ENCODE results near the gene GCLC.

GCLC gene

GRCh38 chr6:53584726-53585125, 39.8 kb upstream of the GCLC start (continued):
- TF ChIP-seq ZNF280D (tag by site-specific recombination; IDR thresholded peaks at IDR 0.05) (no peak), ZNF654 (tag by site-specific recombination; IDR thresholded peaks at IDR 0.05; ENCODE audit: low read depth) (no peak), ZNF692 (tag by site-specific recombination; IDR thresholded peaks at IDR 0.05) (no peak), SCRT2 (tag by site-specific recombination; IDR thresholded peaks at IDR 0.05) (no peak)

- Histone ChIP-seq H3K4me3 (ENCODE audit: low read depth, low read length) (no peak overlapping the region), H3K9me3 (ENCODE audit: control insufficient read depth, insufficient read depth, low read depth, low read length) (no peaks in the 10 kb centered on the region), H3K4me1 (ENCODE audit: control insufficient read depth, insufficient read depth, low read length) (no peaks in the 10 kb centered on the region), H3K27ac (ENCODE audit: extremely low read depth, low read depth, low read length) (no peak overlapping the region), H3K36me3 (ENCODE audit: control insufficient read depth in 2 of 2, insufficient read depth in 1 of 2, low read length in 2 of 2) (no peaks in the 10 kb centered on the region)
- POLR2A ChIA-PET = interaction anchor here (1.4 kb wide), 1 partner anchor 11 kb away, joined by 3 read pairs; no protein-coding TSS in a partner anchor
- CTCF ChIA-PET = interaction anchor here (0.6 kb wide), 1 partner anchor 26 kb away, joined by 3 read pairs; no protein-coding TSS in a partner anchor
- TF ChIP-seq ZNF366 (tag by site-specific recombination; conservative IDR thresholded peaks at IDR 0.05) = no peak
- TF ChIP-seq ZNF404 (tag by site-specific recombination; IDR thresholded peaks at IDR 0.05) = no peak
- no peak for TF ChIP-seq GLI2 (tag by site-specific recombination; IDR thresholded peaks at IDR 0.05; ENCODE audit: borderline replicate concordance, low read depth)
- no peak for TF ChIP-seq ZNF335 (tag by site-specific recombination; conservative IDR thresholded peaks at IDR 0.05)
- TF ChIP-seq ZNF514 (tag by site-specific recombination; IDR thresholded peaks at IDR 0.05) = no peak
- TF ChIP-seq ZNF529 (tag by site-specific recombination; IDR thresholded peaks at IDR 0.05; ENCODE audit: insufficient replicate concordance) = no peak
- no peak for TF ChIP-seq ZNF423 (tag by site-specific recombination; IDR thresholded peaks at IDR 0.05)
- no peak for TF ChIP-seq ZBTB11 (tag by site-specific recombination; conservative IDR thresholded peaks at IDR 0.05; ENCODE audit: low read depth)
- no peak for TF ChIP-seq TCF7L2 (IDR thresholded peaks at IDR 0.05; ENCODE audit: borderline replicate concordance, low read depth, low read length)
- no peak for TF ChIP-seq ZNF571 (tag by site-specific recombination; IDR thresholded peaks at IDR 0.05)
- no peak for TF ChIP-seq KLF8 (tag by site-specific recombination; IDR thresholded peaks at IDR 0.05)
- no peak for TF ChIP-seq ZNF501 (tag by site-specific recombination; IDR thresholded peaks at IDR 0.05)
- TF ChIP-seq ZSCAN30 (tag by site-specific recombination; IDR thresholded peaks at IDR 0.05) = no peak
- no peak for TF ChIP-seq ZNF621 (tag by site-specific recombination; IDR thresholded peaks at IDR 0.05)
Observed at GRCh38 chr6:53583451-53583850, 38.5 kb upstream of the GCLC start.
